Measurements from ENCODE around the gene RBMS2. TPM values are rescaled to one million over a fixed set of nuclear protein-coding genes. Genes with fewer than 3 reads are reported as not detected.
A peak's percentile ranks its signal among the peaks of the same experiment; 100 is the strongest.

The RBMS2 gene
- total and polyA plus RNA-seq, 9 of the 15 experiments (the other 6 are each of a cell fraction or from before 2014, with no cell fraction given) = 0.08 to 10.5 (median 0.31) TPM

DNA sequence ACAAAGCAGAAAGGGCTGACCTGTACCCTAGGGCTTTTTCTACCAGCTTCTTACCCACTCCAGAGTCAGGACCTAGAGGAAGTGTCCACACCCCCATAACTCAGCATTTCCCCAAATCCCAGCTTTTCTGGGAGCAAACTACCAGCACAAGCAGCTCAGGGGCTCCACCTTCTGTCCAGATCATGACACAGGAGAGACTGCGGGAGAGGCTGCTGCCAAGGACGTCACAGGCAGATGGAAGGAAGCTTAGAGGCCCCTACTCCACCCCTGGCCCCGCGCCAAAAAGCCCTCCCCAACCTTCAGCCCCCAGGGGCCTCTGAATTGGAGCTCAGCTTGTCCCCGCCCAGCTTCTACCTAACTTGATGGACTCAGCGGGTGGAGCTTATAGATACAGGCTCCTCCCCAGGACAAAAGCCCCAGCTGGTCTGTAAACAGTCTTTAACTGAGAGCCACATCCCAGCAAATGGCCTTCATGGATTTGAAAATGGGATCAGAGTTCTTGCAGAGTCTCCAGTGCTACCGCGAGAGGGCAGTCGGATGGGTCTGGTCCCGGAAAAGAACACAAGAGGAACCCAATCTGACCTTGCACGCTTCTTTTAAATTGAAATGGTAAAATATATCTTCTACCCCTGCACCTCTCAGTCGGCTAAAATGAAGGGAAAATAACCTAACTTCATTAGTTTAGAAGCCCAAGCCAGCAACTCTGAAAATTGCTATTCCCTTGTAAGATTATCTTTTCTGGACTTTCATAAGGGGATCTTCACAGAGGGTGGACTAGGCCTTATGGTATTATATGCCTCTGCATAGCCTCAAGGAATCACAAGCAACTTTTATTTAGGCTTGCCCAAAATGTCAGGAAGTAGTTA, 115.3 kb downstream of the RBMS2 start (continued):
- TF ChIP-seq, protein P1, sequence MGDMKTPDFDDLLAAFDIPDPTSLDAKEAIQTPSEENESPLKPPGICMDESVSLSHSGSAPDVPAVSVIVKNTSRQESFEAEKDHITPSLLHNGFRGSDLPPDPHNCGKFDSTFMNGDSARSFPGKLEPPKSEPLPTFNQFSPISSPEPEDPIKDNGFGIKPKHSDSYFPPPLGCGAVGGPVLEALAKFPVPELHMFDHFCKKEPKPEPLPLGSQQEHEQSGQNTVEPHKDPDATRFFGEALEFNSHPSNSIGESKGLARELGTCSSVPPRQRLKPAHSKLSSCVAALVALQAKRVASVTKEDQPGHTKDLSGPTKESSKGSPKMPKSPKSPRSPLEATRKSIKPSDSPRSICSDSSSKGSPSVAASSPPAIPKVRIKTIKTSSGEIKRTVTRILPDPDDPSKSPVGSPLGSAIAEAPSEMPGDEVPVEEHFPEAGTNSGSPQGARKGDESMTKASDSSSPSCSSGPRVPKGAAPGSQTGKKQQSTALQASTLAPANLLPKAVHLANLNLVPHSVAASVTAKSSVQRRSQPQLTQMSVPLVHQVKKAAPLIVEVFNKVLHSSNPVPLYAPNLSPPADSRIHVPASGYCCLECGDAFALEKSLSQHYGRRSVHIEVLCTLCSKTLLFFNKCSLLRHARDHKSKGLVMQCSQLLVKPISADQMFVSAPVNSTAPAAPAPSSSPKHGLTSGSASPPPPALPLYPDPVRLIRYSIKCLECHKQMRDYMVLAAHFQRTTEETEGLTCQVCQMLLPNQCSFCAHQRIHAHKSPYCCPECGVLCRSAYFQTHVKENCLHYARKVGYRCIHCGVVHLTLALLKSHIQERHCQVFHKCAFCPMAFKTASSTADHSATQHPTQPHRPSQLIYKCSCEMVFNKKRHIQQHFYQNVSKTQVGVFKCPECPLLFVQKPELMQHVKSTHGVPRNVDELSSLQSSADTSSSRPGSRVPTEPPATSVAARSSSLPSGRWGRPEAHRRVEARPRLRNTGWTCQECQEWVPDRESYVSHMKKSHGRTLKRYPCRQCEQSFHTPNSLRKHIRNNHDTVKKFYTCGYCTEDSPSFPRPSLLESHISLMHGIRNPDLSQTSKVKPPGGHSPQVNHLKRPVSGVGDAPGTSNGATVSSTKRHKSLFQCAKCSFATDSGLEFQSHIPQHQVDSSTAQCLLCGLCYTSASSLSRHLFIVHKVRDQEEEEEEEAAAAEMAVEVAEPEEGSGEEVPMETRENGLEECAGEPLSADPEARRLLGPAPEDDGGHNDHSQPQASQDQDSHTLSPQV (IDR thresholded peaks at IDR 0.05) = 0 out of 2 replicates have a peak, but pooled peaks have one; percentile 7
- TF ChIP-seq TBL1XR1 (IDR thresholded peaks at IDR 0.05; ENCODE audit: low read length in 2 of 2) (peak in 1 of 2 experiments; percentile 72; a peak in 2 of 4 replicates), TARDBP (IDR thresholded peaks at IDR 0.05) (no peak), ZNF436 (CRISPR knock-in tag; IDR thresholded peaks at IDR 0.05) (no peak), POLR2H (tag; IDR thresholded peaks at IDR 0.05; ENCODE audit: low read depth) (peak; percentile 82), ILK (tag; IDR thresholded peaks at IDR 0.05; ENCODE audit: borderline replicate concordance, low read depth) (no peak), ZNF324 (CRISPR knock-in tag; IDR thresholded peaks at IDR 0.05) (0 out of 2 replicates have a peak, but pooled peaks have one; percentile 51), WHSC1 (IDR thresholded peaks at IDR 0.05; ENCODE audit: low read length) (no peak), KLF13 (tag; IDR thresholded peaks at IDR 0.05; ENCODE audit: borderline replicate concordance, low read depth) (no peak), PHF21A (IDR thresholded peaks at IDR 0.05; ENCODE audit: borderline replicate concordance, low read depth) (no peak), DDX20 (tag; IDR thresholded peaks at IDR 0.05; ENCODE audit: low read depth) (no peak), FOXK1 (CRISPR knock-in tag; IDR thresholded peaks at IDR 0.05; ENCODE audit: borderline replicate concordance) (0 out of 2 replicates have a peak, but pooled peaks have one; percentile 72), NCOA4 (IDR thresholded peaks at IDR 0.05; ENCODE audit: partially characterized antibody) (no peak), ZNF76 (CRISPR knock-in tag; IDR thresholded peaks at IDR 0.05; ENCODE audit: borderline replicate concordance) (no peak), MEF2A (IDR thresholded peaks at IDR 0.05; ENCODE audit: control insufficient read depth, low read depth, low read length) (peak; percentile 26; the same call in 1 of the 2 replicates), CBX3 (IDR thresholded peaks at IDR 0.05; ENCODE audit: borderline replicate concordance in 1 of 2, low read length in 2 of 2) (peak in 1 of 2 experiments; percentile 80; a peak in 1 of 3 replicates), ZNF24 (IDR thresholded peaks at IDR 0.05) (peak; percentile 94), NCOR1 (IDR thresholded peaks at IDR 0.05) (peak; percentile 50; the same call in 1 of the 2 replicates)
- TF ChIP-seq, protein P2, sequence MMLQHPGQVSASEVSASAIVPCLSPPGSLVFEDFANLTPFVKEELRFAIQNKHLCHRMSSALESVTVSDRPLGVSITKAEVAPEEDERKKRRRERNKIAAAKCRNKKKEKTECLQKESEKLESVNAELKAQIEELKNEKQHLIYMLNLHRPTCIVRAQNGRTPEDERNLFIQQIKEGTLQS (IDR thresholded peaks at IDR 0.05) = no peak; the same call in 1 of the 2 replicates
- TF ChIP-seq, protein P2 (CRISPR knock-in tag; conservative IDR thresholded peaks at IDR 0.05) = peak; percentile 79; the same call in 1 of the 2 replicates

All from K562 (cell line).